ENCODE measurements around the gene AMIGO2.

The AMIGO2 gene

DNA sequence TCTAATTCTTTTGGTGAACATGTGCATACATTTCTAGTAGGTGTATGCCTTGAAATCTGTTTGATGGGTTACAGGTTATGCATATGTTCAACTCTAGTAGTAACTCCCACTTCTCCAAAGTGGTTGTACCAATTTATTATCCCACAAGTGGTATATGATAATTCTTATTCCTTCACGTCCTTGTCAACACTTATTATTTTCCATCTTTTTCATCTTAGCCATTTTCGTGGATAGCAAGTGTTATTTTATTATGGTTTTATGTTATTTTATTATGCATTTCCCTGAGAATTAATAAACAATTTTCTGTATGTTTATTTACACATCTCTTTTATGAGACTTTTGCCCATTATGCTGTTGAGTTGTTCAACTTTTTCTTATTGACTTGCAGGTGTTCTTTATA lies 11.2 kb upstream of the AMIGO2 start:
- no peak for DNase-seq (ENCODE audit: low read depth)
- TF ChIP-seq, protein P1, sequence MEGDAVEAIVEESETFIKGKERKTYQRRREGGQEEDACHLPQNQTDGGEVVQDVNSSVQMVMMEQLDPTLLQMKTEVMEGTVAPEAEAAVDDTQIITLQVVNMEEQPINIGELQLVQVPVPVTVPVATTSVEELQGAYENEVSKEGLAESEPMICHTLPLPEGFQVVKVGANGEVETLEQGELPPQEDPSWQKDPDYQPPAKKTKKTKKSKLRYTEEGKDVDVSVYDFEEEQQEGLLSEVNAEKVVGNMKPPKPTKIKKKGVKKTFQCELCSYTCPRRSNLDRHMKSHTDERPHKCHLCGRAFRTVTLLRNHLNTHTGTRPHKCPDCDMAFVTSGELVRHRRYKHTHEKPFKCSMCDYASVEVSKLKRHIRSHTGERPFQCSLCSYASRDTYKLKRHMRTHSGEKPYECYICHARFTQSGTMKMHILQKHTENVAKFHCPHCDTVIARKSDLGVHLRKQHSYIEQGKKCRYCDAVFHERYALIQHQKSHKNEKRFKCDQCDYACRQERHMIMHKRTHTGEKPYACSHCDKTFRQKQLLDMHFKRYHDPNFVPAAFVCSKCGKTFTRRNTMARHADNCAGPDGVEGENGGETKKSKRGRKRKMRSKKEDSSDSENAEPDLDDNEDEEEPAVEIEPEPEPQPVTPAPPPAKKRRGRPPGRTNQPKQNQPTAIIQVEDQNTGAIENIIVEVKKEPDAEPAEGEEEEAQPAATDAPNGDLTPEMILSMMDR (IDR thresholded peaks at IDR 0.05; ENCODE audit: control insufficient read depth, insufficient read depth, low read depth, low read length, missing control alignments), result no peak
- no peak overlapping the region for H3K4me3 ChIP-seq (ENCODE audit: control insufficient read depth, low read depth, low read length)

DNA sequence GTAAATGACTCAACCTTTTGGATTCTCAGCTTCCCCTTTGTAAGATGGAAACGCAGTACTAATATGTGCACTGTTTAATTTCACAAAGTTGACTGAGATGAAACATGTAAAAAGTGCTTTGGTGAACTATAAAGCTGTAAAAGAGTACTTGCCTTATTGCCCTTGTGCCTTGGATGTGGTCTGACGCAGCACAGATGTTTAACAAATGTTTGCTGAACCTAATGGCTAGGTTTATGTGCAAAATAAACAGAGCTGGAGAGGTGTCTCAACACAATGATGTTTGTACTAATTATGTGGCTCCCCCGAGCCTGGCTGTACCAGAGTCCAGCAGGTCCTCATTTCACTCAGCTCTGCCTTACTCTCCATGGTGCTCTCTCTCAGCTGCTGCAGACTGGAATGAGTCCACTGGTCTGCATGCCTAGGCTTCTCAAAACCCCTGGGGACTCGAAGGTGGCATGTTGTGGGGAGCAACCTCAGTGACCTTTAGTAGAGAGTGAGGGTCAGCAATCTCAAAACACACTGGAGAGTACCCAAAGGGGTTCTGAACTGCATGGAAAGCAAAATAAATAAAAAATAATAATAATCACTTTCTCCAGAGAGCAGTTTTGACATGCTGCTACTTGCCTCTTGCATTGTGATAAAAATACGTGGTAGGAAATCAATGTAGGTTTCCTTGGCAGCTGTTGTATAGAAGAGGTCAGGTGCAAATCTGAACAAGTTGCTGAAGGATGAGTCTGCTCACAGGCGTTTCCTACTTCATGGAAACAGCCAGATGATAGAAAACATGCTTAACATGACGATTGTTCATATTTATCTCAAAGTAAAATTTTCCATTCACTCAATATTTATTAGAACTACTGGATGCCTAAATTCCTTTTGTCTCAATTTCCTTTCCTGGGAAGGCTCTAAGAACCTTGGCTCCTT lies 8.5 kb upstream of the AMIGO2 start:
- H3K4me3 ChIP-seq (ENCODE audit: control insufficient read depth, low read depth, low read length), result no peak overlapping the region
- TF ChIP-seq, protein P1 (IDR thresholded peaks at IDR 0.05; ENCODE audit: control insufficient read depth, insufficient read depth, low read depth, low read length, missing control alignments), result no peak
- no peak for DNase-seq (ENCODE audit: low read depth)

DNA sequence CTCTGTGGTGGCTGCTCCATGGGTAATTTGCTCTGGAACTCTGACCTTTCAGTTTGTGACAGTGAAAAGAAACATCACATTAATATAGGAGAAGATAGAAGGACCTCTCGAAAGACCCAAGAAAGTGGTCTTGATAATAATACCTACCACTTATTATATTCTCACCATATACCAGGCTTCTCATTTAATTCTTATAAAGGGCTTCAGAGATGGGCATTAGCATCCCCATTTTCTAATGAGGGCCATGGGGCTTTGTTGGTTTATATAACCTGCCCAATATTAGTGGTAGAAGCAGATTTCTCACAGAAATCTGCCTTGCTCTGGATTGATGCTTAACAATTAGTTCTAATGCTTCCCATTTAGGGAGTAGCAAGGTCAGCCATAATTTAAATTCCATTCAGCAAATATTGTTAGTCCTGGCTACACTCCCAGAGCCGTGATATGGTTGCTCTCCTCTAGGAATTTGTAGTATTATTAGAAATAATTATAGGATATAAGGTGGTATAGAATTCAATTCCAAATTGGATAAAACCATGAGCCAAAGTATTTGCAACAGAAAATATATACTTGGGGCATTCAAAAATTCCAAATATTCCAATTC lies 7.4 kb upstream of the AMIGO2 start:
- TF ChIP-seq, protein P1 (IDR thresholded peaks at IDR 0.05; ENCODE audit: control insufficient read depth, insufficient read depth, low read depth, low read length, missing control alignments), result no peak
- H3K4me3 ChIP-seq (ENCODE audit: control insufficient read depth, low read depth, low read length), result no peak overlapping the region
- DNase-seq (ENCODE audit: low read depth), result no peak

DNA sequence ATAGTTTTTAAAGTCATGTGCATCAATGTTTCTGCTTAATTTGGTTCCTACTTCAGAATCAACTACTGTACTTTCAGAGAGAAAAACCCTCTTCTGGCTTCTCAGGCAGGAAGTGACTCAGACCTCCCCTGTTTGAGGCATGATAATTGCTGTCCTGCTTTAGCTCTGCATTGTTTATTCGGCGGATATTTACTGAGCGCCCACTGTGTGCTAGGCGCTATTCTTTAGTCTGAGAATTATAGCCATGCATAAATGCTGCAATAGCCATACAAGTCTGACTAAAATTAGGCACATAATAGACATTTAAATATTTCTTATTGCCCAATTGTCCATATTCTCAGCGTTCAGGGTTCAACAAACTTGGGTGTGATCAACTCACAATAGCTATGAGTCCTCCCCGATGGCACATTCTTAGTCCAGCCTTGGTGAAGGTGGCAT lies 6.1 kb upstream of the AMIGO2 start:
- TF ChIP-seq, protein P1 (IDR thresholded peaks at IDR 0.05; ENCODE audit: control insufficient read depth, insufficient read depth, low read depth, low read length, missing control alignments), result no peak
- DNase-seq (ENCODE audit: low read depth), result no peak
- H3K4me3 ChIP-seq (ENCODE audit: control insufficient read depth, low read depth, low read length), result no peak overlapping the region

DNA sequence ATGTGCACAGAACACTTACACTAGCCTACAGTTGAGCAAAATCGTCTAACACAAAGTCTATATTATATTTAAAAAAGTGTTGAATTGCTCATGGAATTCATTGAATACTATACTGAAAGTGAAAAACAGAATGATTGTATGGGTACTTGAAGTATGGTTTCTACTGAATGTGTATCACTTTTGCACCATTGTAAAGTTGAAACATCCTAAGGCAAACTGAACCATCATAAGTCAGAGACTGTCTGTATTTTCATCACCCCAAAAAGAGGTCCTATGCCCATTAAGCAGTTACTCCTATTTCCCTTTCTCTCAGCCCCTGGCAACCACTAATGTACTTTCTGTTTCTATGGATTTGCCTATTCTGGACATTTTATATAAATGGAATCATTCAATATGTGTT lies 4.4 kb upstream of the AMIGO2 start:
- no peak overlapping the region for H3K4me3 ChIP-seq (ENCODE audit: control insufficient read depth, low read depth, low read length)
- TF ChIP-seq, protein P1 (IDR thresholded peaks at IDR 0.05; ENCODE audit: control insufficient read depth, insufficient read depth, low read depth, low read length, missing control alignments), result no peak
- DNase-seq (ENCODE audit: low read depth), result no peak

DNA sequence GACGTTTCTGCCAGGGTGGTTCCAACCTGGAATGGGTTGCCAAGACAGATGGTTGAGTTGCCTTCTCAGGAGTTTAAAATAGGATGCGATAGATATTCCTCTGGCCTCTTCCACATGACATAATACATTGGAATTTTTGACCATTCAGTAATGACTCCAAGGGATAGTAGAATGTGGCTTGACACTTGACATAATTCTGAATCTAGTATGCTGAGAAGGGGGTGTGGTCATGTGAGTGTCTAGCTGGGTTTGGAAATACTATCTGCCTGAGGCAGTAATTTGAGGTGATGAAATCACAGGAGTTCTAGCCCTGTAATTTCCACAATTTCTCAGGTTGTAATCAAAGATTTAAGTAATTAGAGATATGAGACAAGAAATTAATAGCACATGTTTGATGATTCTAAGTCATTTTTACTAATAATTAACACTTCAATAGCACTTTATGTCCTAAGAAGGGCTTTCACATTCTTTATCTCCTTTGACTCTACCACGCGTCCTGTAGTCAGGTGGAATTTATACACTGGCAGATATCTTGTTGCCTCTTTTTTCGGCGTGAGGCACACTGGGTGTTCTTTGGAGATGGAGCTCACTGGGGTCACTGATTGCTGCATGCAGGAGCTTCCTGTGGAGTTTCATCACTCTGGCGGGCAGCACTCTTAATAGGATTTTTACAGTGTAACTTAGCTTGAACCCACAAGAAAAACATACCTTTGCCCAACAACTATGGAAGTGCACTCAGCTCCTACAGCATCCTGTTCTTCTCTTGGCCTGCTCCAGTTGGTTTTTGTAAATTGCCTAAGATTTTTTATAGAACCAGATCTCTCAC lies 3.2 kb upstream of the AMIGO2 start:
- TF ChIP-seq, protein P1 (IDR thresholded peaks at IDR 0.05; ENCODE audit: control insufficient read depth, insufficient read depth, low read depth, low read length, missing control alignments), result no peak
- DNase-seq (ENCODE audit: low read depth), result peak; percentile 95

More for the DNA sequence above, 3.2 kb upstream of the AMIGO2 start:
- no peak overlapping the region for H3K4me3 ChIP-seq (ENCODE audit: control insufficient read depth, low read depth, low read length)
